HG03342 (cell line): Measurements from ENCODE around the gene FHIT.
A peak's percentile ranks its signal among the peaks of the same experiment; 100 is the strongest.

Experiments
- ATAC-seq: cut with Tn5 transposase; IDR thresholded peaks from one replicate; pipeline ENCODE4 v1.9.1; 2021; ENCODE audit warnings: mild to moderate bottlenecking, moderate library complexity; ENCODE audit not compliant: unreplicated experiment

The FHIT gene

DNA sequence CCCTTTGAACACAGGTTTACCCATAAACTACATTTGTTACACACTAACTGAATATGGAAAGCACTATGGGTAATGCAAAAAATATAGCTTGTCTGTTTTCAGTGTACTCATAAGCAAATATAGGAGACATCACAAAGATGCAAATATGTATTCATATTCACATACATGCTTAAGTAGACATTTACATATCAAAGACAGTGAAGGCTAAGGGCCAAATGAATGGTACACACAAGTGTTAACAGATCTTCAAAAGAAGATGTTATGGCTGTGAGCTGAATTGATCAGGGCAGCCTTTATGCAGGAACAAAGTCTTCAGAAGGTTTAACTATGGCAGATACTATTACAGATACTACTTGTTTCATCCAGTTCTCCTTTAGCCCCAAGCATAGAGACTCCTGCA is 384.1 kb downstream of the FHIT start:
- ATAC-seq = no peak

DNA sequence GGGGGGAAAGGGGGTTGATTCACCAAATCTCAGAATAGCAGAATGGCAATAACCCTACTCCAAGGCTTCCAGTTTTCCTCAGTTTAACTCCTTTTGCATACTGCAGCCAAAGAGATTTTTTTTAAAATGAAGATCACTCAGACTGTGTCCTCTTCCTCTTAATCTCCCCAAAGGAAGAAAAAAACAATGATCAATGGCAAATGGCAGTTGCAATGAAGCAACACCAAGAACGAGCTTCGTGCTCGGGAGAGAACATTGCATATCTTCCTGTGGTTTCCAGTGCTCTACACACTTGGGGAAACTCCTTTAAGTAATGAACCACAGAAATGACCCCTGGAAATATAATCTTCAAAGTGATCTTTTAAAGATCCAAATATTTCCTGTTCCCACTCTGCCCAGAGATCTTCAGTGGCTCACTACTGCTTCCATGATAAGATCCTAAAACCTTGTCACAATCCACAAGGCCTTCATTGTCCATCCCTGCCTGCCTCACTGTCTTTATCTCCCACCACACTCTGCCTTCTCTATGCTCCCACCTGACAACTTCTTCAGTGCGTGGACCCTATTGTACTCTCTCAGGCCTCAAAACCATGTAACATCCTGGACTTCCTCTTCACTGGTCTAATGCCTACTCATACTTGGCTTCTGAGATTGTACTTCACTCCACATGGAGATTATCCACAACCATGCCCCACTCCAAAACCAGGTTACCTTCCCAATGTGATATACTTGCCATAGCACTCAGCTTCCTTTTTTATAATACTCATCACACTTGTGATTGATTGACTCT is 394.8 kb downstream of the FHIT start:
- no peak for ATAC-seq

DNA sequence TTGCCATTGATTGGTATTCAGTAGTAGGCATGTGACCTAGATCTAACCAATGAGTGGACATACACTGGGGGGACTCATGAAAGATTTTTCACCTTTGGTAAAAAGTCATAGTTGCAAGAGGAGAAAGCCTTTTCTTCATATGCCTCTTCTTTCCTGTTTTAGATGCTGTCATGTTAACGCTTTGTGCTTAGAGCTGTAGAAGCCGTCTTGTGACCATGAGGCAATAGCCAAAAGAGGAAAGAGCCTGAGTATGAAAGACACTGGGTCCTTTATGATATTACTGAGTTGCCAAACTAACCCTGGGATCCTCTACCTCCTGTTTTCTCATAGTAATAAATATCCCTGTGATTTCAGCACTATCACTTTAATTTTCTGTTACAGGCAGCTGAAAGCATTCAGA is 396.0 kb downstream of the FHIT start:
- no peak for ATAC-seq

DNA sequence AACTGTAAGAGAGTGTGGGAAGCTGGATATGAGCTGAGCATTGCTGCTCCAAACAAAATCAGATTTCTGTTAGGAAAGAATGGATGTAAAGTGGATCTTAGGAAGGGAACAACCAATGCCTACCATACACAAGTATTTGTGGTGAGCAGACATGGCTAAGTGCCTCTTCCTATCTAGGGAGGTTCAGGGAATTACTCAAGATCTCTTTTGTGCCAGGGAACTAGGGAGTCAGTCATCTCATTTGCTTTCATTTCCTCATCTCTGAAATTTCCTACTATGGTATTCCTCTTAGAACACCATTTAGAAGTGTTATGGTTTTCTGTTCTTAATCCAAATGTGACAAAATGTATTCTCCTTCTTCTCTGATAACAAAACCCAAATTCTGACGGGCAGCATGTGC is 396.5 kb downstream of the FHIT start:
- ATAC-seq = no peak

DNA sequence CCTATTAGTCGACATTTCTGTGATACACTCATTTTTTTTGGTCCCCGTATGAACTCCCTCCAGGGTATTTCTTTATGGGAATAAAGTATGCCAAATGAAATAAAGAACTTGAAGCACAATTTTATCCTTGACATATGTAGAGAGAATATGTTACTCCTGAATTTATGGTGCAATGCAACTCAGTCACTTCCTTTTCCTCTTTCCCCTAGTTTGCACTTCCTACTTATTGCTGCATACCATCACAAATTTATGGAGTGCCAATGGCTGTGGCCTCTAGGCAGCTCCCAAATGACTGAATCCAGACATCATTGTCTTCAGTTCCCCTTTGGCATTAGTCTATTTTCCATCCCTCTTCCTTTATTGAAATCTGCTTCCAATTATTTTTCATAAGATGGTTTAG is 403.5 kb downstream of the FHIT start:
- ATAC-seq = no peak

DNA sequence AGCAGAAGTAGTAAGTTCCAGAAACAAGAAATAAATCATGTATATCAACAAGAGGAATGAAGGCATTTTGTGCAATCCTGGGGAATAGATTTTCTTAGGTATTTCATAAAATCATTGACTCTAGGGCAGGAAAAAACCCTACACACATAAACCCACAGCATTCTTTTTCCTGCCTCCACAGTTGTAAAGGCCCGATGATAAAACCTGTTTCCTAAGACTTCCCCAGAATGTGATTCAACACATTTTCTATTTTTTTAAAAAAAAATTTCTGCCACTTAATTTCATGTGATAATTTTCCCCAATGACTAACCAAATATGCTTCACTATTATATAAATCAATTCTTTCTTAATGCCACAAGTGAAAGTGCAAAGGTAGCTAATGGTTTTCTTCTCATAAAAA is 407.0 kb downstream of the FHIT start:
- no peak for ATAC-seq

DNA sequence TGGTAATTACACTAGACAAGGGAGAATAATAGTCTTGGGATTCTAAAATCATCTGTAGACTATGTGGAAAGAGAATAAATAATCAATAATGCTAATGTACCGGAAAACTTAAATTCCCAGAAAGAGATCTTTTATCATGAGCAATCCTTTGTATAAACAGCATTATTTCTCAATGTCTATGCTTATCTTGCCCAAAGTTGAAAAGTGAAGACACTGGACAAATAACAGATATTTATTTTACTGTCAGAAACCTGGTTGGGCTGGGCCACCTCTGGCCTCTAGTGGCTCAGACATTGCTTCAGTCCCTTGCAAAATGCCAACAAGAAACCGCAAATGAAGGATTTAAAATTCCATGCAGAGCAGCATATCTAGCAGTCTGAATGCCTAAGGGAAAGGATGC is 409.9 kb downstream of the FHIT start:
- ATAC-seq = no peak

DNA sequence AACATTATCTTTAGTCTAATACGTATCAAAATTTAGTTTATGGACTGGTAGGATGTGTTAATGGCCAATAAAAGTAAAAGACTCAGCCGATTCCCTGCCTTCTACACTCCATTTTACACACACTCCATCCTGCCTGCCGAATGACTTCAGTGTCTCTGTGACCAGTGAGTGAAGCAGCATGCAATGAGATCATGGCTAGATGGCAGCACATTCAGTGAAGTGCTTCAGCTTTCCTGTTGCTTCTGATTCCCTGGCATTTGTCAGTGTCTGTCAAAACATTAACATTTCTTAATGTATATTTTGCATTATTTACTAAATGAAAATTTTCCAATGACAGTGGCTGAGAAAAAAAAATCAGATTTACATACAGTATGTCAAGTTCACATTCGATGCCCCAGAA is 412.0 kb downstream of the FHIT start:
- no peak for ATAC-seq

DNA sequence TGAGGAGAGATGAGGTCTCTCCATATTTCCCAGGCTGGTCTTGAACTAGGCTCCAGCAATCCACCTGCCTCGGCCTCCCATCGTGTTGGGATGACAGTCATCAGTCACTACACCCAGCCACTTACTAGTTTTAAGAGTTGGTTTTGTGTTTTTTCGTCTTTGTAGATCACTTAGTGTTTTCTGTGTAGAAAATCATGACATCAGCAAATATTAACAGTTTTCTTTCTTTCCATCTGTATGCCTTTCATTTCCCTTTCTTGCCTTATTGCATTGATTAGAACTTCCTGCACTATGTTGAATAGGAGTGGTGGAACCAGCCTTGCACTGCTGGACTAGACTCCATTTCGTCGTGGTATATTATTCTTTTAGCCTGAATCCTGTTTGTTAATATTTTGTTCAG is 415.5 kb downstream of the FHIT start:
- ATAC-seq = no peak

DNA sequence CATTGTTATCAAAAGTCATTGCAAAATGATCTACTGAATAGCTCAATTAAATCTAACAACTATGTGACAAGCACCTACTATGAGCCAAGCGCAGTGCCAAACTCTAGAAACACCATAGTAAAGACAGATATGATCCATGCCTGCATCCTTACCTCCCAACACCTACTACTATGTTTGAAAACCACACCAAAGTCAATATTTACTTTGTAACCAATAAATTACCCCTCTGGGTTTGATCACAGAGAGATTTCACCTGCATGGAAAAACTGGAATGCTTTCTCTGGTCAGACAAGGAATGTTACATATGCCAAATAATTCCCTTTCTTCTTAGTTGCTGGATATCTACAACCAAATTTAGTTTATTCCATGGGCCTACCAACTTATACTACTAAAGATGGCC is 422.2 kb downstream of the FHIT start:
- no peak for ATAC-seq

DNA sequence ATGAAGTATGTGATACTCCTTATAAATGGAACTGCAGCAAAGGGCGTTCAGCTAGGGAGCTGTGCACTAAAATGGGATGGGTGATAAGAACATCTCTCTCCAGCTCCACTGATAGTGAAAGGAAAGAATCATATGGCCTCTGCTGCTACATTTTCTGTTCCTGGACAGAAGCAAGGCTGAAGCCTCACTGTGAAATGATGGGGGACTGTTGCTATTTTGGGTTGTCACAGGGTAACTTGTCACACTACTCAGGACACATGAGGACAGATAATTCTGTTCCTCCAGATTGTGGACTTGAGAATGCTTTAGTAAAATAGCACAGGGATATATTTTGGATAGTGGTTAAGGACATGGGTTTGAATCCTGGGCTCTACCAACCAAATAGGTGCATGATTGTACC is 423.6 kb downstream of the FHIT start:
- no peak for ATAC-seq

DNA sequence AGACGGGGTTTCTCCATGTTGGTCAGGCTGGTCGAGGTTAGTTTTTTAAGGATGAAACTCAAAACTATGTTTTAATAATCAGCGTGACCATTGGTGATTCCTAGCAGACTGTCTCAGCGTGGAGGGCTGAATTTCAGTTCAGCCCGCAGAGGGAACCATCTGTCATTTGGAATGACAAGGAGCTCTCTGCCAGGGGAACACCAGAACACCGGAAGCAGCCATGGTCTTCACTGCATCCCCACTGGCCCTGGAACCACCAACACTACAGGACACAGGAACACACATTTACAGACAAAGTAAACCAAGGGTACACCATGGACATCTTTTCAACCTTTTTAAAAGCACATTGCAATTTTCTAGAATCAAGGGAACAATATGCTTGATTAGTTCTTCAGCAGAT is 424.7 kb downstream of the FHIT start:
- no peak for ATAC-seq

DNA sequence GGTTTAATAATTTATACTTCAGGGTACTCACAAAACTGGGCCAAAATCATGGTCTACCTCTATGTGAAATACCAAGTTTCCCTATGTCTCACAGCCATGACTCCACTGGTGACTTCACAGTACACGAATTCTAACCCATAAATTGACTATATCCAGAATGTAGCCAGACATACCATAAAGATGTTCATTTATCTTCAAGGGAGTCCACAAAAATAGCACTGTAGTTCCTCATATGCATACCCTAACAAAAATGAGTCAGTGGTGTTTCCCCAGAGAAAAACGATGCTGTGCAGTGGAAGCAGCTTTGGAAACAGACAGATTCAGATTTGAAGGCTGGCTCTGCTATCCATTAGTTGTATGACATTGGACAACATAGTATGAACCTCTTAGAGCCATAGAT is 438.8 kb downstream of the FHIT start:
- ATAC-seq = peak; percentile 58

DNA sequence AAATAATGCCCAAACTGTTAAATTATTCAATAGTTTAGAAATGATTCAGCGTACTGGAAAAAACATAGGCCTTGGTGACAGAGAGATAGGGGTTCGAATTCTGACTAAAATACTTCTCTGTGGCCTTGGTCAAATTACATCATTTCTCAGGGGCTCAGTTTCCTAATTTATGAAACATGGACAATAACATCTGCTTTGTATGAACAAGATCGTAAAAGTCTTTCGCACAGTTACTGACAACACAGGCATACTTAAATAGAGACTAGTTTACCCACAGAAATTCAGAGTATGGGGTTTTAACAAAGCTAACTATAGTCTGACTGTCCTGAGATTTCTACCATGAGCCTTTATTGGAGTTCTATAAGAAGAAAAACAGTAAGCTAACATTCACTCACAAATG is 440.4 kb downstream of the FHIT start:
- ATAC-seq = no peak

DNA sequence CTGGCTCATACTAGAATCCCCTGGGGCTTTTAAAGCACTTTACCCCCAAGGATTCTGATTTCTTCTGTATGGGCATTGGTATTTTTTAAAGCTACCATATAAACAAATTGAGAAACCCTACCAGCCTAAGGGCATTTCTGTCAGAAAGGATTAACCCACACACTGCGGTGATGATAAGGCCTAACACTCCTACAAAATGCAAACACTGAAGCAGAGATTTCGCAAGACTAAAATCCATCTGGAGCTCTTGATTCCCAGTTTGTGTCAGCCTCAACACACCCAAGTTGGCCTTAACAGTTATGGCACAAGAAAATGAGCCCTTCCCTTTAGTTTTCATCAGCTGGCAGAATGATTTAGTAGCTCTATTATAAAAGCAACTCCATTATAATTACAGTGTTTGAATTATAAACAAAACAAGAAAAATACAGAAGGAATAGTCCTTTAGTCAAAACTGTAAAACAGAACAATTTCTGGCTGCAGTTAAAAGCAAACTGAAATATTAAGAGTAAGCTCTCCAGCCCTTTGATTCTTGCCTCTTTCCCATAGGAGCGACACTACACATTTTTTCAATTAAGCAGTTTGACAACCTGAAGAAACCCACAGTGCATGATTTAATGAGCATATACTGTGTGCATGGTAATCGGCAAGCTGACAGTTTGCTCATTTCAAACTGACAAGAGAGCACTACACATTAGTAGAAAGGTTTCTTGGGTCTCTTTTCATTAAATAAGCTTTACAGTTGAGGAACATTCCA is 441.2 kb downstream of the FHIT start:
- no peak for ATAC-seq

DNA sequence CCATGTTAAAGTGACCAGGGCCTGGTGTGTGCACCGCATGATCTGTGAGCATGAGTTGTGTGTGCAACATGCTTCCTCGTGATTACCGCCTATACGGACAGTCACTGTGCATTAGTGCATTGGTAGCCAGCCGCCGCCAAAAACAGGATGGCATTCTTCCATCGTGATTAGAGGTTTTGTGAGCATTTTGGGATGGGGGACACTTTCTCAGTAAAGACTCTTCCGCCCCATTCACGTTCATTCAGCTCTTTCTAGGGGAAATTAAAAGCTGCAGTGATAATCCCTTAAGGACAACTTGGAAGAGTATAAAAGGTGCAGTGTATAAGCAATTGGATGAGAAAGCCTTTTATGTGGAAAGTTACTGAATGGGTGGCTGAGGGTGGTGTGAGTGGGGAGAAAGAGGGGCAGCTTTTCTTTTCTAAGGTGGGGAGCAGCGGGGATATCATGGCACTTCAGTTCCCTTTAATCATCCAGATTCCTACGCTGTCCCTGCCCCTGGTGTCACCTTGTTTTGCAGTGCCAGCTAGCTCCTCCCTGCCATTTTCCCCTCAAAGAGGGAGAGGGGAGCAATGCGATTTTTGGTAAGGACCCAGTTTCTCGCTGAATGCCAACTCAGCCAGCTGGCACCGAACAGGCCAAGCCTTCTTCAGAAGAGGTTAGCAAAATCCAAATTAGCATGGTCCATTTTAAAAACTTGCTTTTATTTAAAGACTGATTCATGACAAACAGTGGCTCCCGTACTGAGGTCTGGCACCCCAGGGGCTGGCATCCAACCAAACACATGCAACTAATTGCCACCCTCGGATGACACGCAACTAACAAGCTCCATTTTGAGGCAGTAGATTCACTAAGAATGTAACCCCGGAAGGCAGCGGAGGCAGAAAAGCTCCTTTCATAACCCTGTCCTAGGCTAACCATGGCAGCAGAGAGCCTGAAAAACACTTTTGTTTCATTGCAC is 447.8 kb downstream of the FHIT start:
- ATAC-seq = no peak

DNA sequence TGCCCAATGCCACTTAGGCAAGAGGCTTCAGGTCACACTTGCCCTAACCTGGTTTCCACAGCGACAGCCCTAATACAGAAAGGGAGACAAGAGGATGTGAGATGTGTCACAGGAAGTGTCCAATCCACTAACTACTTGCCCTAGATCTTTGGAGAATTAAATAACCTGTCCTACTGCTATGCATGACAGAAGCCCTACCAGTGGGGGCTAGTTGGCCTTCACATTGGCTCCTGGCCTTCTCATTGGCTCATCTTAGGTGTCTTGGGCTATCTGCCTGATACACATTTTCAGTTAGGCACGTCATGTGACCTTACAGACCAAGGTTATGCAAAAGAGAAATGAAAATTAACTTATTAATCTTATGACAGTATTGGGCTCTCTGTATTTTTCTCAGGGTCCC is 449.9 kb downstream of the FHIT start:
- ATAC-seq = no peak

DNA sequence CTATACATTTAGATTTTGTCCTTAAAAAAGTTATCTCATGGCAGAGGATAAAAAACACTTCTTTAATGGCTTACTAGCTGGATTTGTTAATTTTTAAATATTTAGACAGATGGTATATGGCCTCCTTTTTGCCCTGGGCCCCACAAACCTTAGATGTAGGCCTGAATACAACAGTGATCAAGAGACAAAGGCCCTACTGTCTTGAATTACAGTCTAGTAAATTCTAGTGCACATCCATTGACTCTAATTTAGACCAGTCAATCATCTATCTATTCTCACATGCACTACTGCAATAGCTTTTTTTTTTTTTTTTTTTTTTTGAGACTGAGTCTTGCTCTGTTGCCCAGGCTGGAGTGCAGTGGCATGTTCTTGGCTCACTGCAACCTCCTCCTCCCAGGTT is 452.8 kb downstream of the FHIT start:
- no peak for ATAC-seq

DNA sequence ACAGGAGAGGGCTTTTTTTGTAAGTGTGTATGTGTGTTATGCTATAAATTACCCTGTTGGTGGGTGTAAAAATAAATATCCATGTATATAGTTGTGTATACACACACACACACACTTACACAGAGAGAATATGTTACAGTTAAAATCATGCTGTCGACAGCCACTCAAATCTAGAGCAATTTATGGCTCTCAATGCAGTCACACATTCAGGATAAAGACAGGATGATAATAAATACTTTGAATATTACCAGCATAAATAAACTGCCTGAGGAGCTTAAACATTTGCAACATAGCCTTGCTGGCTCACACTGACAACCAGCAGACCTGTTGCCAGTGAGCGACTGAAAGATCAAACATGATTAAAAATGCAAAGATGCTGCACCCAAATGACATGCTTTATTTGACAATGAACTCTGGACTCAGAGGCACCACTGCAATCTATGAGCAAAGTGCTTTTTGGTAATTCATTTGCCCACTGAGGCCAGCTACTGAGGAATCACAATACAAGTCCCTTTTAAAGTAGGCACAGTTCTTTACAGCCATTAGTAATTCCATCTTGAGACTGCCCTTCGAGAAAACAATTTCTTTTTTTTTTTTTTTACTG is 458.9 kb downstream of the FHIT start:
- no peak for ATAC-seq

DNA sequence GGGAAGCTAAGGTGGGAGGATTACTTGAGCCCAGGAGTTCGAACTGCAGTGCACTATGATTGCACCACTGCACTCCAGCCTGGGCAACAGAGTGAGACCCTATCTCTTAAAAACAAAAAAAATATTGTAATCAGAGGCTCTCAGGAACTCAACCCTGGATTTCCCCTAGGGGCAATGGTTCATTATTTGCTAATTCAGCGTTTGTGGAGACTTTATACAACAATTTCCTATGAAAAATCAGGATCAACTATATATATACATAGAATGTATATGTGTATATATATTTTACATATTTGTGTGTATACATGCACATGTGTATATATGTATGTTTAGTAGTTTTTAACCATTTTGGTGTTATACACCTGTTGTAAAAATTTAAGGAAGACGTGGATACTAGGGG is 463.1 kb downstream of the FHIT start:
- ATAC-seq = no peak

DNA sequence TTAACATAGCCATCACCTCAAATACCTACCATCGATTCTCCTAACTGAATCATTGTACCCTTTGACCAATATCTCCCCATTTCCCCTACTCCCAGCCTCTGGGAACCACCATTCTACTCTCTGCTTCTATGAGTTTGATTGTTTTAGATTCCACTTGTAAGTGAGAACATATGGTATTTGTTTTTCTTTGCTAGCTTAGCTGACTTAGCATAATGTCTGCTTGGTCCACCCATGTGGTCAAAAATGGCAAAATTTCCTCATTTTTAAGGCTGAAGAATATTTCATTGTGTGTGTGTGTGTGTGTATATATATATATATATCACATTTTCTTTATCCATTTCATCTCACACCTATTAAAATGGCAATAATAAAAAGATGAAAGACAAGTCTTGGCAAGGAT is 469.3 kb downstream of the FHIT start:
- no peak for ATAC-seq
